ENCODE measurements around the gene C16orf96. TPM values are rescaled to one million over a fixed set of nuclear protein-coding genes. Genes with fewer than 3 reads are reported as not detected.

The C16orf96 gene
- total RNA-seq, 2 experiments from 2014 or later, result 0.16 to 0.32 TPM

DNA sequence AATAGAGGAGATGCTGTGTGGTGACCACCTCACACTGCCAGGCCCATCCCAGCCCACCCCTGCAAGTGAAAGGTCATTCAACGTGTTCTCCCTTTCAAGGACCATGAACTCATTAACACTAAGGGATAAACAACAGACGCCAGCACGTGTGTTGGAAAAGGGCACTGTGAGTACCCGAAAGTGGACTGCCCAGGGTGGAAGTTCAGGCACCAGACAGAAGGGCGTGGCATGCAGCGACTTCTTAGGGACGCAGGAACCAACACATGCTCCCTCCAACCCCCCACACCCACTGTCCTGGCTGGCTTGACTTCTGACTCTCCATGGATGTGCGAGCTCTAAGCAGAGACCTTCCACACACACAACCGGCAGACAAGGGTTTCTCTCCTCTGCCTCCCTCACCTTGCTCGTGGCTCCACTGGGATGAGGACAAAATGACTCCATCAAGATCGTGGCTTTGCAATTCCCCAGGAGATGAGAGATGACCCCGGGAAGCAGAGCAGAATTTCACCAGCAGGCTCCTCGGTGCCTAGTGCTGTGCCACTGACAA lies 47.6 kb downstream of the C16orf96 start:
- TF ChIP-seq, protein P1, sequence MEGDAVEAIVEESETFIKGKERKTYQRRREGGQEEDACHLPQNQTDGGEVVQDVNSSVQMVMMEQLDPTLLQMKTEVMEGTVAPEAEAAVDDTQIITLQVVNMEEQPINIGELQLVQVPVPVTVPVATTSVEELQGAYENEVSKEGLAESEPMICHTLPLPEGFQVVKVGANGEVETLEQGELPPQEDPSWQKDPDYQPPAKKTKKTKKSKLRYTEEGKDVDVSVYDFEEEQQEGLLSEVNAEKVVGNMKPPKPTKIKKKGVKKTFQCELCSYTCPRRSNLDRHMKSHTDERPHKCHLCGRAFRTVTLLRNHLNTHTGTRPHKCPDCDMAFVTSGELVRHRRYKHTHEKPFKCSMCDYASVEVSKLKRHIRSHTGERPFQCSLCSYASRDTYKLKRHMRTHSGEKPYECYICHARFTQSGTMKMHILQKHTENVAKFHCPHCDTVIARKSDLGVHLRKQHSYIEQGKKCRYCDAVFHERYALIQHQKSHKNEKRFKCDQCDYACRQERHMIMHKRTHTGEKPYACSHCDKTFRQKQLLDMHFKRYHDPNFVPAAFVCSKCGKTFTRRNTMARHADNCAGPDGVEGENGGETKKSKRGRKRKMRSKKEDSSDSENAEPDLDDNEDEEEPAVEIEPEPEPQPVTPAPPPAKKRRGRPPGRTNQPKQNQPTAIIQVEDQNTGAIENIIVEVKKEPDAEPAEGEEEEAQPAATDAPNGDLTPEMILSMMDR (IDR thresholded peaks at IDR 0.05), result no peak
- intact Hi-C loops (cut with micrococcal nuclease), result no loop called here
- Mint-ChIP-seq H3K4me3 (no peak overlapping the region), H3K4me1 (ENCODE audit: low read depth) (no peaks in the 10 kb centered on the region), H3K27ac (no peak overlapping the region), H3K9me3 (no peaks in the 10 kb centered on the region), H3K36me3 (ENCODE audit: low read depth) (no peaks in the 10 kb centered on the region), H3K27me3 (no peaks in the 10 kb centered on the region)
- ChIA-PET POLR2A (no interaction called here), CTCF (no interaction called here)
- DNase-seq (no peak), ATAC-seq (no peak)

DNA sequence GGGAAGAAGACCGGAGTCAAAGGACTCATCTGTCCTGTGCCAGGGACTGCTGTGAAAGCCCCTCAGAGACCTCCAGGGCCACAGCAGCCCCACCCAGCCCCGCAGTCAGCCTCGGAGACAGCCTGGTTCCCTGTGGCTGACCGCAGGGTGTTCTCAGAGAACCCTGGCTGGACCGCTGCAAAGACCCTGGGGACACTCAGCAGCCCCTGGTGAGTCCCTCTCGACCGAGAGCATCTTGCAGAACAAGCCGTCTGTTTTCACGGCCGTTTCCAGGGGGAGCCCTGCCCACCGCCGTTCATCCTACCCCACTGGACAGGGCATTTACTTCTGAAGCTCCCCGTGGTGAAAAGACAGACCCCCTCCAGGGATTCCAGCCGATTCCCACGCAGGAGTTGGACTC lies 48.3 kb downstream of the C16orf96 start:
- Mint-ChIP-seq H3K4me3 (no peak overlapping the region), H3K36me3 (ENCODE audit: low read depth) (no peaks in the 10 kb centered on the region), H3K9me3 (no peaks in the 10 kb centered on the region), H3K27me3 (no peaks in the 10 kb centered on the region), H3K27ac (no peak overlapping the region), H3K4me1 (ENCODE audit: low read depth) (no peaks in the 10 kb centered on the region)
- no peak for ATAC-seq
- intact Hi-C loops (cut with micrococcal nuclease), result no loop called here
- TF ChIP-seq, protein P1 (IDR thresholded peaks at IDR 0.05), result no peak
- ChIA-PET POLR2A (interaction anchor here (0.6 kb wide), 1 partner anchor 9 kb away, joined by 3 read pairs; no protein-coding TSS in a partner anchor), CTCF (no interaction called here)
- DNase-seq, result no peak

DNA sequence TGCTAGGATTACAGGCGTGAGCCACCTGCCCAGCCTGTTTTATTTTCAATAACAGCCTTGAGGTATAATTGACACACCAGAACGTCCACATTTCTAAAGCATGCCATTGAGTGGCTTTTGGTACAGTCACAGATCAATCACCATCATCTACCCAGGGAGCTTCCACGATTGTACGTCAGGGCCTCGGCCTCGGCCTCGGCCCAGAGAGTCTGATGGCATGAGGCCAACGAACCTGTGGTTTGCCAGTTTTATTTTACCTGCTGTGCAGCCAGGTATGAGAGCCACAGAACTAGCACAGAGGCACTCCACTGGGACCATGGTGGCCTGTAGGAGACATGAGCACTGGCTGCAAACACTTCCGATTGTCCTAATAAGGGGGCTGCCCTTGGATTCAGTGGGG lies 50.2 kb downstream of the C16orf96 start:
- POLR2A ChIA-PET, result no interaction called here
- no peak overlapping the region for H3K4me3 Mint-ChIP-seq
- CTCF ChIA-PET, result no interaction called here
- no peaks in the 10 kb centered on the region for H3K36me3 Mint-ChIP-seq (ENCODE audit: low read depth)
- TF ChIP-seq, protein P1 (IDR thresholded peaks at IDR 0.05), result no peak
- ATAC-seq, result no peak
- H3K27me3 Mint-ChIP-seq, result no peaks in the 10 kb centered on the region
- H3K4me1 Mint-ChIP-seq (ENCODE audit: low read depth), result no peaks in the 10 kb centered on the region
- intact Hi-C loops (cut with micrococcal nuclease), result no loop called here
- no peak overlapping the region for H3K27ac Mint-ChIP-seq
- H3K9me3 Mint-ChIP-seq, result no peaks in the 10 kb centered on the region
- DNase-seq, result no peak

DNA sequence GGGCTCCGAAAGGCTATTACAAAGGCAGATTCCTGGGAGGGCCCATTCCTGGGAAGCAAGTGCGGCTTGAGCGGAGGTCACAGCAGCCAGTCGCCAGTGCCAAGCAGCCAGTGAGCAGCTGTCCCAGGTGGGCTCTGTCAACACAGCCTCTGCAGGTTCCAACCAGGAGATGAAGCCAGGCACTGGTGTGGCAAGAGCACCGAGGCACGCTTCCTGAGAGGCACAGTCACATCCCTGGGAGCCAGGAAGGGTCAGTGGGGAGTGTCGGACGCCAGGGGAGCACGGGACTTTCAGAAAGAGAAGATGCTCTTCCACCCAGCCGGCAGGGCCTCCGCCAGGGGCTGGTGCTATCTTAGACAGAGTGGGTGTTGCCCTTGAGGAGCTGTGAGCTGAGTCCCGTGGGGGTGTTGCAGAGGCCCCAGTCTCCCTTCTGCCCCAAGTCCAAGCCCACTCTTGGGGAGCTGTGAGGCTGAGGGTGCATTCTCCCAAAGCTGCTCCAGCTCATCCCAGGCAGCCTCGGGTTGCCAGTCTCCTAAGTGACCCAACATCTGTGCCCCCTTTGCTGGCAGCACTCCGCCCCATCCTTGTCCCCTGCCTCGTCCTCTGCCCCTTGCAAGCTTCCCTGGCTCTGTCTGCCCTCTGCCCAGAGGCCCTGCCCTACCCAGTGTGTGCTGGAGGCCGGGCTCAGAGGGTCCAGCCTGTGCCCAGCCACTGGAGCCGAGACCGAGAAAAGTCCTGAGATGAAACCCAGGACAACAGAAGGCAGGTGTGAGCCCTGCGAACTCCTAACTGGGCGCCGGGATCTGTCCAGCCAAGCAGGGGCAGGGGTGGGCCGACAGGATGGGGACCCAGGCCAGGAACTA lies 51.9 kb downstream of the C16orf96 start:
- Mint-ChIP-seq H3K27ac (no peak overlapping the region), H3K36me3 (ENCODE audit: low read depth) (no peaks in the 10 kb centered on the region), H3K27me3 (no peaks in the 10 kb centered on the region), H3K9me3 (no peaks in the 10 kb centered on the region), H3K4me1 (ENCODE audit: low read depth) (peaks cover 6% of the 10 kb centered on the region), H3K4me3 (no peak overlapping the region)
- intact Hi-C loops (cut with micrococcal nuclease), result no loop called here
- ChIA-PET POLR2A (no interaction called here), CTCF (interaction anchor here (1.0 kb wide), 1 partner anchor 16 kb away, joined by 3 read pairs; the partner anchor contains the start of gene MGRN1)
- ATAC-seq (no peak), DNase-seq (no peak)
- TF ChIP-seq, protein P1 (IDR thresholded peaks at IDR 0.05), result no peak

DNA sequence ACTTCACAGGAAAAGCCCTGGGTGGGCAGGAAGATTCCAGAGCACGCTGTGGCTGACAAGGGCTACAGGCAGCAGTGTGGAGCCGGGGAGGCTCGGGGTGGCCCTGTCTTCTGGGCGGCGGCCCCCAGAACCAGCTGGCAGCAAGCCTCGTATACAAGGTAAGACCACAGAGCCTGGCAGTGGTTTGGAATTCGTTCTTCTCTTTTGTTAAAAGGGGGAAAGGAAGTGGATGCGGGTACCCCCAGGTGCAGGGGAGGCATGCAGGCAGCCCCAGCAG lies 52.5 kb downstream of the C16orf96 start:
- no peak overlapping the region for H3K27ac Mint-ChIP-seq
- ATAC-seq (no peak), DNase-seq (no peak)
- H3K27me3 Mint-ChIP-seq, result no peaks in the 10 kb centered on the region
- H3K4me3 Mint-ChIP-seq, result no peak overlapping the region
- no peaks in the 10 kb centered on the region for H3K36me3 Mint-ChIP-seq (ENCODE audit: low read depth)
- CTCF ChIA-PET, result interaction anchor here (1.0 kb wide), 1 partner anchor 16 kb away, joined by 3 read pairs; the partner anchor contains the start of gene MGRN1
- H3K4me1 Mint-ChIP-seq (ENCODE audit: low read depth), result peaks cover 11% of the 10 kb centered on the region
- TF ChIP-seq, protein P1 (IDR thresholded peaks at IDR 0.05), result no peak
- H3K9me3 Mint-ChIP-seq, result no peaks in the 10 kb centered on the region
- intact Hi-C loops (cut with micrococcal nuclease), result no loop called here
- POLR2A ChIA-PET, result no interaction called here
